Ureter (tissue), 1 donor: ENCODE measurements around the gene ELK1. TPM values are rescaled to one million over a fixed set of nuclear protein-coding genes. Genes with fewer than 3 reads are reported as not detected.
"Not testable (repeated sequence)": the region's sequence is repeated elsewhere in the genome, so short reads cannot be mapped to it uniquely, and the experiment has no call there.

Experiments used
- DNase-seq: peaks from one replicate; pipeline ENCODE4 v3.0.0-alpha.2; 2020; ENCODE audit warnings: low spot score
- total RNA-seq: library from RNA; stranded (reverse); gene quantifications from one replicate; pipeline ENCODE4 v1.2.4, GENCODE V29; 2023
- donor health status: DM: yes; HTN: yes; CAD: no.

The ELK1 gene
- total RNA-seq, 1 donor from 2014 or later: 33.0 TPM

GRCh38 chrX:47611926-47612325 is 38.4 kb downstream of the ELK1 start:
- no peak for DNase-seq

GRCh38 chrX:47611489-47611888 is 38.9 kb downstream of the ELK1 start:
- no peak for DNase-seq

- DNase-seq: no peak
Observed at GRCh38 chrX:47610511-47610910, 39.9 kb downstream of the ELK1 start.

- DNase-seq: no peak
Observed at GRCh38 chrX:47608130-47608810, 42.1 kb downstream of the ELK1 start.

- no peak for DNase-seq
Observed at GRCh38 chrX:47607091-47607490, 43.3 kb downstream of the ELK1 start.

- DNase-seq: no peak
Observed at GRCh38 chrX:47605024-47605423, 45.3 kb downstream of the ELK1 start.

GRCh38 chrX:47603125-47603524 is 47.2 kb downstream of the ELK1 start:
- not testable (repeated sequence) for DNase-seq

GRCh38 chrX:47597222-47597621 is 53.1 kb downstream of the ELK1 start:
- DNase-seq: no peak

- no peak for DNase-seq
Observed at GRCh38 chrX:47596256-47596655, 54.1 kb downstream of the ELK1 start.

- no peak for DNase-seq
Observed at GRCh38 chrX:47595716-47596251, 54.6 kb downstream of the ELK1 start.

GRCh38 chrX:47593522-47593921 is 56.8 kb downstream of the ELK1 start:
- no peak for DNase-seq

GRCh38 chrX:47590984-47591383 is 59.4 kb downstream of the ELK1 start:
- DNase-seq: no peak

GRCh38 chrX:47587906-47588735 is 62.2 kb downstream of the ELK1 start:
- no peak for DNase-seq

GRCh38 chrX:47587091-47587891 is 63.1 kb downstream of the ELK1 start:
- no peak for DNase-seq

- DNase-seq: no peak
Observed at GRCh38 chrX:47586043-47586787, 64.1 kb downstream of the ELK1 start.

Other genes with a start within 250 kb of the ELK1 start
- gene ZNF41, start 167.3 kb downstream of the ELK1 start, total RNA-seq: 15.7 TPM
- 68.5 TPM for gene ARAF, start 89.4 kb downstream of the ELK1 start, total RNA-seq
- gene TIMP1, start 68.1 kb downstream of the ELK1 start, total RNA-seq: 279 TPM
- 1.4 TPM for gene SYN1, start 30.7 kb downstream of the ELK1 start, total RNA-seq
- 4.3 TPM for gene CFP, start 20.6 kb downstream of the ELK1 start, total RNA-seq
- 95.1 TPM for gene UXT, start 8.6 kb upstream of the ELK1 start, total RNA-seq
- 15.4 TPM for gene ZNF81, start 186.3 kb upstream of the ELK1 start, total RNA-seq